Measurements from ENCODE around the gene ZDHHC20.

ZDHHC20 gene

DNA sequence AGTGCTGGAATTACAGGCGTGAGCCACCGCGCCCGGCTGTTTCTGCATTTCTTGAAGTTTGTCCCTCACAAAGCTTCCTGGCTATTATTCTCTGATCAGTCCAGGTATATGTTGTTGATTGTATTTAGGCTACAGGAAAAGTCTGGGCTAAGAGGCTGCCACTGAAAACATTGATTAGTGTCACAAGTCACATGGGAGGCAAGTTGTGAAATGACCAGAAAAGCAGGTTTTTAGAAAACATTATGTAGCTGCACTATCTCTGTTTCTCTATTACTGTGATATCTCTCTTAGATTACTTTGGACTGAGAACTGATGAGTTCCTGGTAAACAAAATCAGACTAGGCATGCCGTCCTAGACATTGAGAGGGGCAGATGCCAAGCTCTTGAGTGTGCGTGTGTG lies 16.0 kb upstream of the ZDHHC20 start:
- H3K9me3 ChIP-seq (replicated peaks in 1 of 11) = peaks cover 16 to 26% (median 18%) of the 10 kb centered on the region in 11 experiments
- H3K4me1 ChIP-seq = peaks cover 0 to 23% (median 13%) of the 10 kb centered on the region in 10 experiments; a peak in 13 of 20 replicates
- no peaks in the 10 kb centered on the region for H3K36me3 ChIP-seq
- no peak for TF ChIP-seq Cebpa-rat (IDR thresholded peaks at IDR 0.05)
- no peaks in the 10 kb centered on the region for H4K20me1 ChIP-seq
- H3K4me2 ChIP-seq = no peak overlapping the region
- H3K27ac ChIP-seq = no peak overlapping the region
- H3K27me3 ChIP-seq = no peaks in the 10 kb centered on the region
- H3K4me3 ChIP-seq = no peak overlapping the region
- no peak overlapping the region for H3K9ac ChIP-seq

DNA sequence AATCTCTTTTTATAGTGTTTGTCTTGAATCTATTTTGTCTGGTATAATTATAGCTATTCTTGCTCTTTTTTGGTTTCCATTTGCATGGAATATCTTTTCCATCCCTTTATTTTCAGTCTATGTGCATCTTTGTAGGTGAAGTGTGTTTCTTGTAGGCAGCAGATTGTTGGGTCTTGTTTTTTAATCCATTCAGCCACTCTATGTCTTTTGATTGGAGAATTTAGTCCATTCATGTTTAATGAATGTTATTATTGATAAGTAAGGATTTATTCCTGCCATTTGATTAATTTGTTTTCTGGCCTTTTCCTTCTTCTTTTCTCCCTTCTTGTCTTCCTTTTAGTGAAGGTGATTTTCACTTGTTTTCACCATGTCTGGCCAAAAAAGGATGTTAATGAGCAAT lies 11.7 kb upstream of the ZDHHC20 start:
- H3K27ac ChIP-seq = no peak overlapping the region
- H3K36me3 ChIP-seq = no peaks in the 10 kb centered on the region
- TF ChIP-seq Cebpa-rat (IDR thresholded peaks at IDR 0.05) = no peak
- H3K4me2 ChIP-seq = no peak overlapping the region
- no peaks in the 10 kb centered on the region for H3K27me3 ChIP-seq
- H3K4me3 ChIP-seq = no peak overlapping the region; a peak in 1 of 20 replicates
- H4K20me1 ChIP-seq = no peaks in the 10 kb centered on the region
- H3K9me3 ChIP-seq (replicated peaks in 1 of 11) = peaks cover 16 to 35% (median 22%) of the 10 kb centered on the region in 11 experiments
- no peak overlapping the region for H3K9ac ChIP-seq
- peaks cover 0 to 13% (median 11%) of the 10 kb centered on the region in 10 experiments; a peak in 12 of 20 replicates for H3K4me1 ChIP-seq

GRCh38 chr13:21466527-21466926 lies 7.4 kb upstream of the ZDHHC20 start:
- Histone ChIP-seq H3K4me3 (no peak overlapping the region), H4K20me1 (no peaks in the 10 kb centered on the region), H3K4me1 (no peaks in the 10 kb centered on the region), H3K4me2 (no peak overlapping the region), H3K9ac (no peak overlapping the region), H3K27me3 (no peaks in the 10 kb centered on the region), H3K27ac (no peak overlapping the region), H3K9me3 (replicated peaks in 1 of 11) (peaks cover 12 to 24% (median 15%) of the 10 kb centered on the region in 11 experiments), H3K36me3 (no peaks in the 10 kb centered on the region)
- TF ChIP-seq Cebpa-rat (IDR thresholded peaks at IDR 0.05) = no peak

GRCh38 chr13:21465710-21466160 lies 6.6 kb upstream of the ZDHHC20 start:
- peaks cover 4 to 16% (median 7%) of the 10 kb centered on the region in 11 experiments; a peak in 20 of 22 replicates for H3K9me3 ChIP-seq (replicated peaks in 1 of 11)
- no peaks in the 10 kb centered on the region for H3K4me1 ChIP-seq
- TF ChIP-seq Cebpa-rat (IDR thresholded peaks at IDR 0.05) = no peak
- no peaks in the 10 kb centered on the region for H4K20me1 ChIP-seq
- no peaks in the 10 kb centered on the region for H3K36me3 ChIP-seq
- no peaks in the 10 kb centered on the region for H3K27me3 ChIP-seq
- no peak overlapping the region for H3K4me3 ChIP-seq
- no peak overlapping the region for H3K9ac ChIP-seq
- H3K27ac ChIP-seq = no peak overlapping the region
- no peak overlapping the region for H3K4me2 ChIP-seq

GRCh38 chr13:21463424-21463823 lies 4.3 kb upstream of the ZDHHC20 start:
- Histone ChIP-seq H3K4me3 (no peak overlapping the region), H3K27ac (no peak overlapping the region), H4K20me1 (peaks cover 0 to 5% (median 0%) of the 10 kb centered on the region in 11 experiments; a peak in 5 of 22 replicates), H3K36me3 (no peaks in the 10 kb centered on the region), H3K4me1 (peaks cover 0 to 5% (median 0%) of the 10 kb centered on the region in 10 experiments; a peak in 1 of 20 replicates), H3K9me3 (replicated peaks in 1 of 11) (peaks cover 0 to 2% (median 0%) of the 10 kb centered on the region in 11 experiments; a peak in 3 of 22 replicates), H3K9ac (no peak overlapping the region), H3K4me2 (no peak overlapping the region), H3K27me3 (no peaks in the 10 kb centered on the region)
- TF ChIP-seq Cebpa-rat (IDR thresholded peaks at IDR 0.05) = no peak

DNA sequence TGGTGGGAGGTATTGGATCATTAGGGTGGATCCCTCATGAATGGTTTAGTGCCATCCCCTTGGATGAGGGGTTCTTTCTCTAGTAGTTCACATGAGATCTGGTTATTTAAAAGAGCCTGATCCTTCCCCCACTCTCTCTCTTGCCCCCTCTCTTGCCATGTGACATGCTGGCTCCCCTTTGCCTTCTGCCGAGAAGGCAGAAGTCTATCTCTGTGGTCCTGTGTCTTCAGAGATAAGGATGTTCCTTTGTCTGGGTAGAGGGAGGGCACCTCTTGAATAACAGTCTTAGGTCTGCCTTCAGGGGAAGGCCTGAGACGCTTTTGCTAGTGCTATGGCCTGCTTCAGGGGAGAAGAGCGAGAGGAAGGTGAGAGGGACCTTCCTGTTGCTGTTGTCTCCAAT lies 2.0 kb upstream of the ZDHHC20 start:
- H3K9me3 ChIP-seq (replicated peaks in 1 of 11) = 0 out of 22 replicates have a peak, but pooled peaks cover 0 to 2% (median 0%) of the 10 kb centered on the region in 11 experiments
- H4K20me1 ChIP-seq = peaks cover 0 to 28% (median 19%) of the 10 kb centered on the region in 11 experiments; a peak in 14 of 22 replicates
- no peaks in the 10 kb centered on the region for H3K27me3 ChIP-seq
- no peak overlapping the region for H3K4me2 ChIP-seq
- H3K27ac ChIP-seq = no peak overlapping the region
- no peak for TF ChIP-seq Cebpa-rat (IDR thresholded peaks at IDR 0.05)
- no peak overlapping the region for H3K9ac ChIP-seq
- peaks cover 10 to 21% (median 16%) of the 10 kb centered on the region in 10 experiments for H3K4me1 ChIP-seq
- no peak overlapping the region for H3K4me3 ChIP-seq
- H3K36me3 ChIP-seq = no peaks in the 10 kb centered on the region

DNA sequence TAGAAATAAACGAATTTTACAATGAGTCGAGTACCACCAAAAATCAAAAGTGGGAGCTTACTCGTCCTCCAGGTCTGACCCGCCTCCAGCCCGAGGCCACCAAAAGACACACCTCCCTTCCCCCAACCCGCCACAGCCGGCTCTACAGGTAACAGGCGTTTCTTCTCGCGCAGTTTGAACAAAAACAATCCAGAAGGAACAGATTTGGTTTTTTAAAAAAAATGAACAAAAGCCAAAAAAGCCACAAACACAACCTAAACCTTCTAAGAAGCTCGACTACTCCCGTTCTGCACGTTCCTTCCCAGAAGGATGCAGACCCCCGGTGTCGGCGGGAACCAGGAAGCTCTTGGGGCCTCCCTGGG lies 671 bp downstream of the ZDHHC20 start:
- TF ChIP-seq Cebpa-rat (IDR thresholded peaks at IDR 0.05) = no peak
- peaks cover 10 to 29% (median 25%) of the 10 kb centered on the region in 11 experiments for H3K9me3 ChIP-seq (replicated peaks in 1 of 11)
- peaks cover 0 to 29% (median 19%) of the 10 kb centered on the region in 11 experiments; a peak in 14 of 22 replicates for H4K20me1 ChIP-seq
- H3K4me3 ChIP-seq = peak overlapping the region; percentile 84 to 99 (median 94)
- H3K4me2 ChIP-seq = peak overlapping the region; percentile 74 to 93 (median 85)
- H3K27ac ChIP-seq = peak overlapping the region; percentile 87 to 98 (median 96)
- peaks cover 0 to 26% (median 22%) of the 10 kb centered on the region in 11 experiments; a peak in 17 of 22 replicates for H3K36me3 ChIP-seq
- H3K4me1 ChIP-seq = peaks cover 10 to 23% (median 16%) of the 10 kb centered on the region in 10 experiments
- H3K27me3 ChIP-seq = no peaks in the 10 kb centered on the region
- H3K9ac ChIP-seq = peak overlapping the region; percentile 94 to 99 (median 97)

- H3K4me2 ChIP-seq = peak overlapping the region in 1 of 11 experiments; percentile 21; a peak in 1 of 22 replicates
- H3K4me3 ChIP-seq = no peak overlapping the region
- H3K9ac ChIP-seq = no peak overlapping the region
- H3K27me3 ChIP-seq = no peaks in the 10 kb centered on the region
- H3K4me1 ChIP-seq = peaks cover 10 to 53% (median 16%) of the 10 kb centered on the region in 10 experiments
- no peak overlapping the region for H3K27ac ChIP-seq
- H3K9me3 ChIP-seq (replicated peaks in 1 of 11) = peaks cover 17 to 73% (median 67%) of the 10 kb centered on the region in 11 experiments
- peaks cover 0 to 69% (median 49%) of the 10 kb centered on the region in 11 experiments; a peak in 20 of 22 replicates for H3K36me3 ChIP-seq
- peaks cover 0 to 25% (median 18%) of the 10 kb centered on the region in 11 experiments; a peak in 14 of 22 replicates for H4K20me1 ChIP-seq
- TF ChIP-seq Cebpa-rat (IDR thresholded peaks at IDR 0.05) = 0 out of 22 replicates have a peak, but pooled peaks of 1 of the 11 experiments have one; percentile 29
Observed at GRCh38 chr13:21453387-21454081, 5.6 kb downstream of the ZDHHC20 start.

GRCh38 chr13:21450936-21451335 lies 8.2 kb downstream of the ZDHHC20 start:
- Histone ChIP-seq H3K9me3 (replicated peaks in 1 of 11) (peaks cover 17 to 83% (median 75%) of the 10 kb centered on the region in 11 experiments), H3K4me2 (peak overlapping the region in 2 of 11 experiments; percentile 29 to 55; a peak in 4 of 22 replicates), H3K27me3 (no peaks in the 10 kb centered on the region), H3K27ac (peak overlapping the region in 2 of 11 experiments; percentile 5 to 7; a peak in 3 of 22 replicates), H3K9ac (no peak overlapping the region; a peak in 1 of 22 replicates), H3K36me3 (peaks cover 0 to 76% (median 57%) of the 10 kb centered on the region in 11 experiments; a peak in 21 of 22 replicates), H4K20me1 (peaks cover 0 to 6% (median 0%) of the 10 kb centered on the region in 11 experiments; a peak in 4 of 22 replicates), H3K4me1 (peaks cover 0 to 37% (median 0%) of the 10 kb centered on the region in 10 experiments; a peak in 5 of 20 replicates), H3K4me3 (no peak overlapping the region)
- TF ChIP-seq Cebpa-rat (IDR thresholded peaks at IDR 0.05) = peak in 1 of 11 experiments; percentile 13; a peak in 1 of 22 replicates

Measured in BLaER1 treated with 17β-estradiol and CSF1 and Interleukin-3, amounts not matched to agents 10 nM and 100 nM (cell line).